Dermis blood vessel endothelial cell (primary cell): ENCODE results near the gene IYD. TPM values are rescaled to one million over a fixed set of nuclear protein-coding genes. Genes with fewer than 3 reads are reported as not detected.

Experiments used
- DNase-seq: peaks from one replicate; pipeline ENCODE4 v3.0.0; 2010
- total RNA-seq: library from RNA; depleted of rRNA; stranded (reverse); fragments of >200 nt; gene quantifications from 2 replicates; pipeline ENCODE4 v1.2.3, GENCODE V29; 2014

The IYD gene, protein sequence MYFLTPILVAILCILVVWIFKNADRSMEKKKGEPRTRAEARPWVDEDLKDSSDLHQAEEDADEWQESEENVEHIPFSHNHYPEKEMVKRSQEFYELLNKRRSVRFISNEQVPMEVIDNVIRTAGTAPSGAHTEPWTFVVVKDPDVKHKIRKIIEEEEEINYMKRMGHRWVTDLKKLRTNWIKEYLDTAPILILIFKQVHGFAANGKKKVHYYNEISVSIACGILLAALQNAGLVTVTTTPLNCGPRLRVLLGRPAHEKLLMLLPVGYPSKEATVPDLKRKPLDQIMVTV
- under 0.01 TPM in 1 of 2 replicates, not detected in the other for total RNA-seq

DNA sequence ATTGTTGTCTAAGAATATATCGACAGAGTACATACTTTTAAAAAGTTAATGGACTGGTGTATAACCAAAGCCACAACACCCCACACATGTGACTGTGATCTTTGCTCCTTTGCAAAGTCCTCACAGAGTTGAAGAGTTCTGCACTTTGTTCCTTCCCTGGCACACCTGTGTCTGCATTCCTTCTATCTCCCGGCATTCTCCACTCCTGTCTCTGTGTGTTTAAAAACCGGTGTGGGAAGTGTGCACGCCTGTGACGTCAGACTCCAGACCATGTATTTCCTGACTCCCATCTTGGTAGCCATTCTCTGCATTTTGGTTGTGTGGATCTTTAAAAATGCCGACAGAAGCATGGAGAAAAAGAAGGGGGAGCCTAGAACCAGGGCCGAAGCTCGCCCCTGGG is at the start of gene IYD:
Gene IYD (plus strand): TSS at position 251 of the 400 bp plus-strand sequence. CDS start 20 bp downstream, at position 271.
- DNase-seq, result no peak

- DNase-seq, result no peak
These were observed 48.9 kb upstream of the IYD start for GRCh38 chr6:150319924-150320323.

DNA sequence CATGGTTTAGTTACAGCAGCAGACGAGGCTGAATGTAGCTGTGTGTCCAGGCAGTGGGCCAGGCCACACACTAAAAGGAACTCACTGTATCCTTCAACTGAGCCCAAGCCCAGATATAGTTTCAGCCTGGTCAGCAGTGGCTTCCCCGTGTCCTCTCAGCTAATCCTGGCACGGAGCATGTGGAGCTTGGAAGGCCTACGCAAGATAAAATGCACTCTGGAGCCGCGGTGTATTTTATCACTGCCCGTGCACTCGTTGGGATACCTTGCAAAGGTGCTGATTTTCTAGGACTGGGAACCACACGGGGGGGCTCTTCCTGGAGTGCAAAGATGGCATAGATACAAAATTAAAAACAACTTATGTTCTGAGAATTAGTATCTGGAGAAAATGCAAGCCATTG is 48.4 kb upstream of the IYD start:
- no peak for DNase-seq

DNA sequence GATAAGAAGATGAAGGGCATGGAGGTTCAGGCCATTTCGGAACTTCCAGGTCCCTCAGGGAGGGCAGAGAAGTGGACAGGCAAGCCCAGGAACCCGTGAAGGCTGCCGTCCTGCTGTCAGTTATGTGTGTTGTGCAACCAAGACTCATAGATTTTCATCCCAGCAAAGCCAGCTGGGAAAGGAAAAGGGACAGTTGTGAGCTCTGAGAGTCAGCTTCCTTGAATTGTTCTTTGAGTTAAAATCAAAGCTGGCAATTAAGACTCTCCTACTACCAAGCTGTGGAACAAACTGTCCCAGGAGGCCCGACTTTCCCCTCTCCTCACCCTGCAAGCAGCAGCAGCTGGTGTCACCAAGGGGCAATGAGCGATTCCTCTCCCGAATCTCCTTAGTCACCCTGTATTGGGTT is 46.3 kb upstream of the IYD start:
- DNase-seq, result peak; percentile 75

DNA sequence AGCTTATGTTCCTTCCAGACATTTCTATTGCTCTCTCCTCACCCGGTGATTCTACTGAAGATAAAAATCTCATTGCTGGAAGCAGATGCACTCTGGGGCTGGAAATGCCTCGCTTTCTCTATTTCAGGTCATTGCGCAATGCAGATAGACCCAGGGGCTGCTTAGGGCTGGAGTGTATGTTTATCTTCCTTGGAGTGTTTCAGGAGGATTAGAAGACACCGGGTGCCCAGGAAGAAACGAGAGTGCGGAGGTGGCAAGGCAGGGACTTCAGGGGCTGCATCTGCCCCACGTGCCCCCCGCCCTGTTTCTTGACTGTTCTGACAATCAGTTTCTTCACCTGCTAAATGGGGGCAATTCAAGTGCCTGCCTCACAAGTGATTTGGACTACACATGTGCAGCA is 45.6 kb upstream of the IYD start:
- no peak for DNase-seq

- no peak for DNase-seq
These were observed 44.8 kb upstream of the IYD start for GRCh38 chr6:150324044-150324443.

DNA sequence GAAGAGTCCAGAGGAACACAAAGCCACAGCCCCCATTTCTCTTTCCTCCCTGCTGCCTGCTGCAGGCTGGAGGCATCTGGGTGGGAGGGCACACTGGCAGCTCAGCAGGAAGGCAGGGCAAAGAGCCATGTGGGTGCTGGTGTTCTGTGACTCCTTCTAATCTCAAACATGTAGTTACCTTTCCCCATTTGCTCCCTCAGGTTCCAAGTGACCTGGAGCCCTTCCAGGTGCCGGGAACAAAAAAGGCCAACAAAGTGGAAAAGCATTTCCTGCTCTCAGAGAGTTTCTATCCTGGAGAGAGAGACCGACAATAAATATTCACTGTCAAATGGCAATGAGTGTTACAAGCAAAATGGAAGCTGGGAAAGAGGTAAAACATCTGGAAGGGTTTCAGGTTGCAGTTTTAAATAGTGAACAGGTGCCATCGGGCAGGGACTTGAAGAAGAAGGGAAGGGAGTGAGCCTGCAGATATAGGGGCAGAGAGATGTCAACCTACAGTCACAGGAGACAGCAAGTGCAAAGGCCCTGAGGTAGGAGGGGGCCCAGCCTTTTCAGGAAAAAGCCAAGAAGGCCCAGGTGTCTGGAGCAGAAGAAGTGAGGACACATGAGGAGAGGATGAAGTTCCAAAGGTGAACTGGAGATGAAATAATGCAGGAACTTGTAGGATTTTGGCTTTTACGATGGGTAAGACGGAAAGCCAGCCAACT is 43.6 kb upstream of the IYD start:
- no peak for DNase-seq

GRCh38 chr6:150327117-150327774 is 41.6 kb upstream of the IYD start:
- DNase-seq, result no peak

DNA sequence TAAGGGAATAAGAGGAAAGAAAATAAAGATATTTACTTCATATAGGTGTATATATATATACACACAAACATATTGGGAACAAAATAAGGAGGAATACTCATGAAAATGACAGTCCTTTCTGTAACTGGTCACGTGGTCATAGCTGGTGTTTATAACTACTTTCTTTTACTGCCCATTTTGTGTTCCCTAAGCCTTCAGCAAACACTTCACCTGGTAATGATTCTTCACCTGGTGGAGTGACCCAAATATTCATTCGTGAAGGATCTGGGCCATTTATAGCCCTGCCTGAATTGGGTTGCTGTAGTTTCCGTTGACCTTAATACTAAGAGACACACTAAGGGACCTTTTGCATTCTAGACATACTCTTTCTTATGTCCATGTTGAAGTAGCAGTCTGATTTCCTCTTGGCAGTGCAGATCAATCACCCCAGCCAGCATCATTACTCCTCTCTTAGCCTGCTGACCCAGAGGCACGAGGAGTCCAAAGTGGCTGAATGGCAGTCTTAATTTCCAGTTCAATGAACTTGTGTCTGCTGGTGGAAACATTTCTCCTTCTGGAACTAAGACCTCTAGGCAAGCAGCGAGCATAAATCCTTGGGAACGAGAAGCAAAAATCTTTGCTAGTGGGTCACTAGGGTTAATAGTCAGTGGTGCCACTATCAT is 39.9 kb upstream of the IYD start:
- DNase-seq, result no peak

DNA sequence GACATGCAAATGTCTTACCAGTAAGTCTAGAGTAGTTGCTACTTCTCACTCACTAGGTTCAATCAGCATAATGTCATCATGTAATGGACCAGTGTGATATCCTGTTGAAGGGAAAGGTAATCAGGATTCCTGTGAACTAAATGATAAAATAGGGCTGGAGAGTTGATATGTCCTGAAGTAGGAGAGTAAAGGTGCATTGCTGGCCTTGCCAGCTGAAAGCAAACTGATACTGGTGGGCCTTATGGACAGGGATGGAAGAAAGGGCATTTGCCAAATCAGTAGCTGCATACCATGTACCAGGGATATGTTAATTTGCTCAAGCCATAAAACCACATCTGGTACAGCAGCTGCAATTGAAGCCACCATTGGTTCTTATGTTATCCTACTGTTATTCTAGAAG is 37.5 kb upstream of the IYD start:
- no peak for DNase-seq

GRCh38 chr6:150332939-150333584 is 35.8 kb upstream of the IYD start:
- no peak for DNase-seq

- no peak for DNase-seq
These were observed 35.2 kb upstream of the IYD start for GRCh38 chr6:150333585-150333941.

- DNase-seq, result peak; percentile 87
These were observed 33.7 kb upstream of the IYD start for GRCh38 chr6:150334790-150335783.

DNA sequence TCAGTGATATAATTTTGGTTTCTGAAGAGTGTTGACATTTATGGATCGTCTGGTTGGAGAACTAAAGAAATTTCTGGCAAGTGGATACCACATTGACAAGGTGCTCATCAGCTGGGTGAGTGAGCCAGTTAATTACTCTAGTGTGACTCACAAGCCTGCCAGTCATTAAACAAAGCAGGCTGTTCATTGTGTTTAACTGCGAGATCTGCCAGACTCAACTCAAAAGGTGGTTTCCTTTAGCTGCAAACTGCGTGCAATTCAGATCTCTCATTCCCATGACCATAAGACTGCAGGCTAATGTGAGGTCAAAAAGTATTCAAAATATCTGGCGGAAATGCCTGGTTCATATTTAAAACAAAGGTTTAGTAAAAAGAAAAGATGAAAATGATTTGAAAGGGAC is 32.5 kb upstream of the IYD start:
- peak; percentile 84 for DNase-seq

- DNase-seq, result no peak
These were observed 32.1 kb upstream of the IYD start for GRCh38 chr6:150336708-150337107.

DNA sequence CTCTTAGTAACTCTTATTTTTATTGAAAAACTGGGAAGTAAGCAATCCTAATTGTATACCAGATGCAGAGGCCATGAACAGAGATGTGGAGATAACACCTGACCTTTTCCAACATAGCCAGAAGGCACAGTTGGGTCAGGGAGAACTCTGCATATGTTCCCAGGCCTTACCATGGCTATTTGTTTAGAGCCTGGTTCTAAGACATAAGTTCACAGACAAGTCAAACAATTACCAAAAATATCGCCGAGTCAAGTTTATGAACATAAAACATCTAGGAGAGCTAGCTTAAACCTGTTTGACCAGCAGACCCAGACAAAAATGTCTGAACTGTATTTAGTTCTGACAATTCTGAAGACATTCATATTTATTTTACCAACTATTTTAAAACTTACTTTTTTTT is 26.7 kb upstream of the IYD start:
- DNase-seq, result no peak

DNA sequence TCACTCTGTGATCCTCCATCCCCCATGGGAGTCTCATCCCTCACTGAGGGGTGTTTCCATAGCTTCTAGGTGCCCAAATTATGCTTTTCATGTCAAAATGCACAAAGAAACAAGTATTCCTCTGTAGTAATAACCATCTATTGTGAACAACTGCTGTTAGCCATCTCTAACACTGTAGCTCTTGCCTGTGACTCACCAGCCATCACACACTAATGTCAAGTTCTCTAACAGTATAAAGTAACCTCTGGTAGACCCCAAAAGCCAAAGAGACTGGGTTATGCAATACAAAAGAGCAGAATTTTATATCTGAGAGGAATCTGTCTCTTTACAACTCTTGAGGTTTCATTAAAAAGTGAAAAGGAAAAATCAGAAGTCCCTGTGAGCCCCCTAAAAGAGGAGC is 25.4 kb upstream of the IYD start:
- no peak for DNase-seq

DNA sequence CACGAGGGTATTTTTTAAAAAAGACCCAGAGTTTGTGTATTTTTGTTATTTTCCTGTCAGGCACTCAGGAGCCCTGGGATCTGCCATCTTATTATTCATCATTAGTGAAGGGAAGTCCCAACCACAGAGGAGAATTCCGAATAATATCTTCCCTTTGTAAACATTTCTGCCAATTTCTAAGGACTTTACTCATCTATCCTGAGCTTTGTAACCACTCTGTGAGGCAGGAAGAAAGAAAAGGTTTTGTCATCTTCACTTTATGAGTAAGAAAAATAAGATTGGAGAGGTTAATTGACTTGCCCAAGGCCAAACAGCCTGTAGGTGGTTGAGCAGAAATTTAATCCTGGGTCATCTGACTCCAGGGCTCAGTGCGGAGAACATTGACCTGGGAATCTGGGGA is 23.0 kb upstream of the IYD start:
- DNase-seq, result no peak

- no peak for DNase-seq
These were observed 22.5 kb upstream of the IYD start for GRCh38 chr6:150346346-150346745.

GRCh38 chr6:150347845-150348244 is 21.0 kb upstream of the IYD start:
- no peak for DNase-seq

DNA sequence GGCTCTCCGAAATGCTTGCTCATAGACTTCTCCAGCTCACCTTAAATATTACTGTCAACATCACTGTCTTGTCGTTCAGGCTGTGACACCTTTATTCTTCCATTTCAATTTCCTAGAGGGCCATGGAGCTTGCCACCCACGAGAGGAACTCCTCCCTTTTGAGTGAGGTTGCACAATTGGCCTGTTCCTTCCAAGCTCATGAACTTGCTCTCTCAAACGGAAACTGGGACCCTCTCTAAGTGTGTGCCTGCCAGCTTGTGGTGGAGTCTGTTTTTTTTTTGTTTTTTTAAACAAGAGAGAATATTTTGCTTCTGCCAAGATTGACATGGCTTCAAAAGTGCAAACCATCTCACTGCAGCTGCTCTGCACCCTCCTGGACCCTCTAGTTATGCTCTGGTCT is 19.3 kb upstream of the IYD start:
- DNase-seq, result no peak
